Kidney (tissue), 14 donors: Measurements from ENCODE around the gene PLPP1. TPM values are rescaled to one million over a fixed set of nuclear protein-coding genes. Genes with fewer than 3 reads are reported as not detected.

Experiments
- DNase-seq, 5 donors: peaks; one replicate each; pipeline ENCODE4 v3.0.0-alpha.2; 2013 to 2020
- FAIRE-seq: peaks from 2 replicates; lab custom pipeline; 2012; peaks lifted over from hg19 to GRCh38; lab: Jason Lieb, UNC
- H3K27ac ChIP-seq, 2 donors: one replicate each; pipeline ENCODE4 v1.7.0; 2013; ENCODE audit warnings: low read depth in 2 of 2, low read length in 2 of 2, inconsistent platforms in 1 of 2
- H3K27me3 ChIP-seq: one replicate; pipeline ENCODE4 v1.7.1; 2013; ENCODE audit warnings: low read length, inconsistent platforms; ENCODE audit not compliant: control insufficient read depth, insufficient read depth
- H3K36me3 ChIP-seq, 3 donors: one replicate each; pipeline versions ENCODE4 v1.7.0 to v1.7.1; 2013; ENCODE audit warnings: low read length in 3 of 3, control low read depth in 1 of 3, inconsistent platforms in 1 of 3; ENCODE audit not compliant: insufficient read depth in 3 of 3, control insufficient read depth in 2 of 3
- H3K4me1 ChIP-seq, 3 donors: one replicate each; pipeline versions ENCODE4 v1.7.0 to v1.7.1; 2013; ENCODE audit warnings: low read length in 3 of 3, inconsistent platforms in 1 of 3, low read depth in 1 of 3; ENCODE audit not compliant: control insufficient read depth in 2 of 3, insufficient read depth in 2 of 3
- H3K4me3 ChIP-seq, 3 donors: one replicate each; pipeline versions ENCODE4 v1.7.0 to v1.8.1; 2013; ENCODE audit warnings: low read length in 3 of 3, control low read depth in 1 of 3, inconsistent platforms in 1 of 3
- H3K9ac ChIP-seq, 3 donors: one replicate each; pipeline versions ENCODE4 v1.7.0 to v1.7.1; 2013; ENCODE audit warnings: low read length in 3 of 3, control low read depth in 1 of 3, inconsistent platforms in 1 of 3
- H3K9me3 ChIP-seq, 3 donors: one replicate each; pipeline versions ENCODE4 v1.7.0 to v1.7.1; 2013; ENCODE audit warnings: low read length in 3 of 3, control low read depth in 1 of 3, inconsistent platforms in 1 of 3; ENCODE audit not compliant: control insufficient read depth in 2 of 3, insufficient read depth in 1 of 3
- intact Hi-C: fragments of 100-400 bp; cut with DNase I; formaldehyde crosslinking; loops from one replicate; pipeline ENCODE4 v1.11.1; 2022
- polyA plus RNA-seq: library from polyadenylated mRNA; stranded (reverse); fragments of 350-450 nt; fragmentation: Illumina TruSeq; extraction: RNeasy Lipid Tissue Mini Kit (QIAGEN cat#74804); gene quantifications from one replicate; pipeline ENCODE4 v1.2.3, GENCODE V29; 2014; ENCODE audit warnings: low read depth, low replicate concordance; ENCODE audit not compliant: insufficient read depth
- total RNA-seq: library from RNA; stranded (reverse); fragmentation: NEBNext Ultra II Directional; extraction: Animal tissue kit (Norgen Biotek cat#: 25700); gene quantifications from one replicate; pipeline ENCODE4 v1.2.1, GENCODE V29; 2021
- TF ChIP-seq, protein P1 (sequence below): IDR thresholded peaks from 3 replicates; pipeline ENCODE4 v1.5.1; 2012; ENCODE audit warnings: mild to moderate bottlenecking, moderate library complexity, borderline replicate concordance; ENCODE audit not compliant: insufficient read depth; ENCODE audit errors: extremely low read depth
- donor health status: control.
- donor health status: control.
- donor health status: control.
- donor health status: control.
- donor health status: control.
- donor health status: DM: yes; HTN: yes; CAD: no.
- donor health status: Normal renal cell carcinoma (clear cell type).

PLPP1 gene
- total and polyA plus RNA-seq, 2 donors from 2014 or later: 144 to 166 TPM

DNA sequence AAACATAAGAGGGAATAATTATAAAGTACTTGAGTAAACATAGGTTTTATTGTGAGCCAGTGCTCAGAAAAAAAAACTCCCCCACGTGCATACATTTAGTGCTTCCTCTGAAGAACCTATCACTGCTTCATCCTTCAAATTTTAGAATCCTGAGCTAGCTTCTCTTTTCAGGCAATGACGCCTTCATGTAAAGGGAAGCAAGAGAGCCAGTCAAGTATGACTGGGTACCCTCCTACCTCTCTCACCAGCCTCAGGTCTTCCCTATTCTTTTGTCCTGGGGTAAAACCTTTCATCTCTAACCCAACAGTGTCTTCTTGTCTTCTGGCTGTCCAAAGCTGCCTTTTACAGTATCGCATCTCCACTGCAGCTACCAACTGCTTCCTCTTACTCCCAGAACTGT, 32.0 kb downstream of the PLPP1 start:
- DNase-seq: no peak
- intact Hi-C loops: no loop called here

GRCh38 chr5:55498457-55498856, 36.3 kb downstream of the PLPP1 start:
- FAIRE-seq (no peak), DNase-seq (no peak)
- no peaks in the 10 kb centered on the region for H3K27me3 ChIP-seq
- no peak overlapping the region for H3K4me3 ChIP-seq
- H3K27ac ChIP-seq: no peak overlapping the region
- intact Hi-C loops: no loop called here
- H3K36me3 ChIP-seq: no peaks in the 10 kb centered on the region
- no peaks in the 10 kb centered on the region for H3K9me3 ChIP-seq
- H3K9ac ChIP-seq: no peak overlapping the region
- TF ChIP-seq, protein P1, sequence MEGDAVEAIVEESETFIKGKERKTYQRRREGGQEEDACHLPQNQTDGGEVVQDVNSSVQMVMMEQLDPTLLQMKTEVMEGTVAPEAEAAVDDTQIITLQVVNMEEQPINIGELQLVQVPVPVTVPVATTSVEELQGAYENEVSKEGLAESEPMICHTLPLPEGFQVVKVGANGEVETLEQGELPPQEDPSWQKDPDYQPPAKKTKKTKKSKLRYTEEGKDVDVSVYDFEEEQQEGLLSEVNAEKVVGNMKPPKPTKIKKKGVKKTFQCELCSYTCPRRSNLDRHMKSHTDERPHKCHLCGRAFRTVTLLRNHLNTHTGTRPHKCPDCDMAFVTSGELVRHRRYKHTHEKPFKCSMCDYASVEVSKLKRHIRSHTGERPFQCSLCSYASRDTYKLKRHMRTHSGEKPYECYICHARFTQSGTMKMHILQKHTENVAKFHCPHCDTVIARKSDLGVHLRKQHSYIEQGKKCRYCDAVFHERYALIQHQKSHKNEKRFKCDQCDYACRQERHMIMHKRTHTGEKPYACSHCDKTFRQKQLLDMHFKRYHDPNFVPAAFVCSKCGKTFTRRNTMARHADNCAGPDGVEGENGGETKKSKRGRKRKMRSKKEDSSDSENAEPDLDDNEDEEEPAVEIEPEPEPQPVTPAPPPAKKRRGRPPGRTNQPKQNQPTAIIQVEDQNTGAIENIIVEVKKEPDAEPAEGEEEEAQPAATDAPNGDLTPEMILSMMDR: no peak
- H3K4me1 ChIP-seq: peaks cover 0 to 14% (median 9%) of the 10 kb centered on the region in 3 donors

More for the DNA sequence above, 32.0 kb downstream of the PLPP1 start:
- no peak for FAIRE-seq
- H3K27ac ChIP-seq: no peak overlapping the region
- H3K9ac ChIP-seq: no peak overlapping the region
- no peaks in the 10 kb centered on the region for H3K27me3 ChIP-seq
- no peak overlapping the region for H3K4me3 ChIP-seq
- peaks cover 0 to 14% (median 10%) of the 10 kb centered on the region in 3 donors for H3K4me1 ChIP-seq
- TF ChIP-seq, protein P1: no peak
- H3K9me3 ChIP-seq: no peaks in the 10 kb centered on the region
- H3K36me3 ChIP-seq: no peaks in the 10 kb centered on the region

DNA sequence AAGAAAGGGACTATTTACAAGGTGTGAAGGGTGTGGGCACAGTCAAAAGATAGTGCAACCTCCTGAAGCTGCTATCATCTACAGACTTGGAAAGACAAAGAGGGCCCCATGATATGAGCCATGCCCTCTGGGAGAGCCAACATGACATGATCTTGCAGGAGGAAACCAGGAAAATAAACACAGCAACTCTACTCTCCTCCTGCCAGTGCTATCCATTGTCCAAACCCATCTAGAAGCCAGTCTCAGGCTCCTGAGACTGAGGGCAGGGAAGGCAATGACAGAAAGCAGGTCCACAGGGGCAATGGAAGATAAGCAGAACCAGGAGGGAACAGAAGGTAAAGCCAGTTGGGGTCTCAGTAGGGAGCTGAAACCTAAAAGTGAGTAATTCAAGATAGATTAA, 37.1 kb downstream of the PLPP1 start:
- no peak overlapping the region for H3K4me3 ChIP-seq
- no peak for DNase-seq
- H3K27me3 ChIP-seq: no peaks in the 10 kb centered on the region
- H3K4me1 ChIP-seq: peaks cover 0 to 14% (median 9%) of the 10 kb centered on the region in 3 donors
- TF ChIP-seq, protein P1: no peak
- FAIRE-seq: no peak
- intact Hi-C loops: no loop called here
- no peak overlapping the region for H3K27ac ChIP-seq
- no peaks in the 10 kb centered on the region for H3K36me3 ChIP-seq
- no peak overlapping the region for H3K9ac ChIP-seq
- no peaks in the 10 kb centered on the region for H3K9me3 ChIP-seq

- FAIRE-seq: no peak
- H3K27me3 ChIP-seq: no peaks in the 10 kb centered on the region
- H3K4me1 ChIP-seq: peaks cover 0 to 14% (median 13%) of the 10 kb centered on the region in 3 donors
- no peaks in the 10 kb centered on the region for H3K36me3 ChIP-seq
- DNase-seq: no peak
- H3K4me3 ChIP-seq: no peak overlapping the region
- no peak overlapping the region for H3K27ac ChIP-seq
- TF ChIP-seq, protein P1: no peak
- no peak overlapping the region for H3K9ac ChIP-seq
- H3K9me3 ChIP-seq: no peaks in the 10 kb centered on the region
- intact Hi-C loops: no loop called here
Observed at GRCh38 chr5:55495216-55495615, 39.5 kb downstream of the PLPP1 start.
